ENCODE results near the gene CDC42EP3. TPM values are rescaled to one million over a fixed set of nuclear protein-coding genes. Genes with fewer than 3 reads are reported as not detected.

Gene CDC42EP3
- total RNA-seq, 1 experiment from 2014 or later, result 31.5 TPM

DNA sequence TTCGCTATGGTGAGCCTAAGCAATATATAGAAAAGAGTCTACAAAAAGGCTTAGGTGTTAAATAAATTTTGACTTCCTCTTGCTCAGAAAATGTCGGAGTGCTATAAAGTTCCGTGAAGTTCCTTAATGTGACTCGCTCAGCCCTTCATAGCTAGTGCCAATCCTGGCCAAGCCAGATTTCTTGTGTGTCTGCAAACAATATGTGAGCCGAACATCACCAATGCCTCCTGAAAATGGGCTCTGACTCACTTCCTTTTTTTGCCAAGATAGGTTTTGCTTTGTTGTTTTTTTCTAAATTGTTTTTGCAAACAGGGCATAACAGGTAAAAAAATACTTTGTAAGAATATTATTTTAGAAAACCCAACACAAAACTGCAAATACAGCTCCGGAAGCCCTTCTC, 26.1 kb downstream of the CDC42EP3 start (continued):
- TF ChIP-seq, protein P1, sequence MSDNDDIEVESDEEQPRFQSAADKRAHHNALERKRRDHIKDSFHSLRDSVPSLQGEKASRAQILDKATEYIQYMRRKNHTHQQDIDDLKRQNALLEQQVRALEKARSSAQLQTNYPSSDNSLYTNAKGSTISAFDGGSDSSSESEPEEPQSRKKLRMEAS (CRISPR knock-in tag; IDR thresholded peaks at IDR 0.05), result no peak
- no peak for TF ChIP-seq ZNF512 (CRISPR knock-in tag; IDR thresholded peaks at IDR 0.05; ENCODE audit: borderline replicate concordance)
- no peak for TF ChIP-seq ZNF396 (CRISPR knock-in tag; IDR thresholded peaks at IDR 0.05; ENCODE audit: borderline replicate concordance)
- no peak for TF ChIP-seq RORB (CRISPR knock-in tag; IDR thresholded peaks at IDR 0.05)

DNA sequence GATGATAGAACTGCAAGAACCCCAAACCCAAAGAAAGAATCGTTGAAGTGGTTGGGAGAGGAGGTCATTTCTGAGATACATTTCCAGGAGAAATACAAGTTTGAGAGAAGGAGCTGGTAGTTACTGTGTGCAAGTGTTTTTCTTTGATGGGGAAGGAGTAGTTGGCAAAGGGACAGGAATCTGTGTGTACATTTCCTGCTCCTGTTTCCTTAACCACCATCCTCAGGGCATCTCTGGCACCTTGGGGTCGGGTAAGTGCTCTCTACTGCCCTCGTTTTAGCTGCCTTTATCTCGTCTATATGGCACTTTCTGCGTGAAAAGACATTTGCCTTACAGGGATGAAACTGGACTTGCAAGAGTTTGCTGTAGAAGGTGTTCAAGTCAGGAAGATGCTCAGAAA, 27.3 kb downstream of the CDC42EP3 start:
- H3K36me3 Mint-ChIP-seq, result peaks cover 58% of the 10 kb centered on the region
- TF ChIP-seq, protein P2, sequence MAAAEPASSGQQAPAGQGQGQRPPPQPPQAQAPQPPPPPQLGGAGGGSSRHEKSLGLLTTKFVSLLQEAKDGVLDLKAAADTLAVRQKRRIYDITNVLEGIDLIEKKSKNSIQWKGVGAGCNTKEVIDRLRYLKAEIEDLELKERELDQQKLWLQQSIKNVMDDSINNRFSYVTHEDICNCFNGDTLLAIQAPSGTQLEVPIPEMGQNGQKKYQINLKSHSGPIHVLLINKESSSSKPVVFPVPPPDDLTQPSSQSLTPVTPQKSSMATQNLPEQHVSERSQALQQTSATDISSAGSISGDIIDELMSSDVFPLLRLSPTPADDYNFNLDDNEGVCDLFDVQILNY (CRISPR knock-in tag; IDR thresholded peaks at IDR 0.05), result no peak
- TF ChIP-seq ZNF512 (CRISPR knock-in tag; IDR thresholded peaks at IDR 0.05; ENCODE audit: borderline replicate concordance) (no peak), KAT7 (CRISPR knock-in tag; IDR thresholded peaks at IDR 0.05; ENCODE audit: borderline replicate concordance) (no peak), JUN (CRISPR knock-in tag; IDR thresholded peaks at IDR 0.05) (no peak), OVOL2 (CRISPR knock-in tag; IDR thresholded peaks at IDR 0.05; ENCODE audit: borderline replicate concordance) (no peak), FOXP4 (CRISPR knock-in tag; IDR thresholded peaks at IDR 0.05) (no peak), NR1H2 (CRISPR knock-in tag; IDR thresholded peaks at IDR 0.05) (no peak), PRDM15 (CRISPR knock-in tag; IDR thresholded peaks at IDR 0.05) (no peak), ELF4 (CRISPR knock-in tag; IDR thresholded peaks at IDR 0.05; ENCODE audit: low read depth) (no peak), AR (CRISPR knock-in tag; IDR thresholded peaks at IDR 0.05) (no peak), SMAD3 (CRISPR knock-in tag; IDR thresholded peaks at IDR 0.05; ENCODE audit: borderline replicate concordance) (no peak), FOXJ3 (CRISPR knock-in tag; IDR thresholded peaks at IDR 0.05; ENCODE audit: borderline replicate concordance) (no peak), GABPB1 (CRISPR knock-in tag; IDR thresholded peaks at IDR 0.05) (no peak)
- TF ChIP-seq, protein P3, sequence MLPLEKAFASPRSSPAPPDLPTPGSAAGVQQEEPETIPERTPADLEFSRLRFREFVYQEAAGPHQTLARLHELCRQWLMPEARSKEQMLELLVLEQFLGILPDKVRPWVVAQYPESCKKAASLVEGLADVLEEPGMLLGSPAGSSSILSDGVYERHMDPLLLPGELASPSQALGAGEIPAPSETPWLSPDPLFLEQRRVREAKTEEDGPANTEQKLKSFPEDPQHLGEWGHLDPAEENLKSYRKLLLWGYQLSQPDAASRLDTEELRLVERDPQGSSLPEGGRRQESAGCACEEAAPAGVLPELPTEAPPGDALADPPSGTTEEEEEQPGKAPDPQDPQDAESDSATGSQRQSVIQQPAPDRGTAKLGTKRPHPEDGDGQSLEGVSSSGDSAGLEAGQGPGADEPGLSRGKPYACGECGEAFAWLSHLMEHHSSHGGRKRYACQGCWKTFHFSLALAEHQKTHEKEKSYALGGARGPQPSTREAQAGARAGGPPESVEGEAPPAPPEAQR (CRISPR knock-in tag; IDR thresholded peaks at IDR 0.05), result no peak
- CTCF ChIA-PET, result interaction anchor here (0.7 to 1.9 kb wide), 3 partner anchors 233 to 502 kb away, joined by 4 read pairs; no protein-coding TSS in a partner anchor
- POLR2A ChIA-PET, result interaction anchor here (0.7 kb wide), 1 partner anchor 20 kb away, joined by 4 read pairs; no protein-coding TSS in a partner anchor
- DNase-seq (ENCODE audit: low spot score), result no peak
- H3K9me3 Mint-ChIP-seq, result peaks cover 20% of the 10 kb centered on the region
- no peaks in the 10 kb centered on the region for H3K27me3 Mint-ChIP-seq (ENCODE audit: low read depth)
- H3K4me1 Mint-ChIP-seq, result peaks cover 18% of the 10 kb centered on the region
- no peak overlapping the region for H3K27ac Mint-ChIP-seq
- H3K4me3 Mint-ChIP-seq, result no peak overlapping the region
- no peak for ATAC-seq
